NB4 (cell line): Measurements from ENCODE around the gene RERE.

ENCODE experiments used
- MYC ChIP-seq: IDR thresholded peaks from 2 replicates; pipeline ENCODE4 v1.6.1; 2011; ENCODE audit warnings: low read depth, low read length
- TF ChIP-seq, protein P1 (sequence below): IDR thresholded peaks from one replicate; pipeline ENCODE4 v1.5.1; 2012; ENCODE audit warnings: low read depth, low read length

DNA sequence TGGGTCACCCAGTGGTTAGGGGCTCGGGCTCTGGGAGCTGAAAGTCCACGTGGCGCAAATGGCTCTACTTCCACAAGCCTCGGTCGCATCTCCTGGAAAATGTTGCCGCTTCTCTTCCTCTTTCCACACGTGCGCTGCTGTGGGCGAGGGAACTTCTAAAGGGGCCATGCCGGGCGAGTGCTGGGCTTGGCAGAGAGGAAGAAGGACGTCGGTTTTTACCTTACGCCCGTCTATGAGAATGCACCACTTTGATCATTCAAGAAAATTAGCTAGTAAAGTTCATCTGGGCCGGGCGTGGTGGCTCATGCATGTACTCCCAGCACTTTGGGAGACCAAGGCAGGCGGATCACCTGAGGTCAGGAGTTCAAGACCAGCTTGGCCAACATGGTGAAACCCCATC is 489.2 kb downstream of the RERE start:
- TF ChIP-seq, protein P1, sequence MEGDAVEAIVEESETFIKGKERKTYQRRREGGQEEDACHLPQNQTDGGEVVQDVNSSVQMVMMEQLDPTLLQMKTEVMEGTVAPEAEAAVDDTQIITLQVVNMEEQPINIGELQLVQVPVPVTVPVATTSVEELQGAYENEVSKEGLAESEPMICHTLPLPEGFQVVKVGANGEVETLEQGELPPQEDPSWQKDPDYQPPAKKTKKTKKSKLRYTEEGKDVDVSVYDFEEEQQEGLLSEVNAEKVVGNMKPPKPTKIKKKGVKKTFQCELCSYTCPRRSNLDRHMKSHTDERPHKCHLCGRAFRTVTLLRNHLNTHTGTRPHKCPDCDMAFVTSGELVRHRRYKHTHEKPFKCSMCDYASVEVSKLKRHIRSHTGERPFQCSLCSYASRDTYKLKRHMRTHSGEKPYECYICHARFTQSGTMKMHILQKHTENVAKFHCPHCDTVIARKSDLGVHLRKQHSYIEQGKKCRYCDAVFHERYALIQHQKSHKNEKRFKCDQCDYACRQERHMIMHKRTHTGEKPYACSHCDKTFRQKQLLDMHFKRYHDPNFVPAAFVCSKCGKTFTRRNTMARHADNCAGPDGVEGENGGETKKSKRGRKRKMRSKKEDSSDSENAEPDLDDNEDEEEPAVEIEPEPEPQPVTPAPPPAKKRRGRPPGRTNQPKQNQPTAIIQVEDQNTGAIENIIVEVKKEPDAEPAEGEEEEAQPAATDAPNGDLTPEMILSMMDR, result no peak
- no peak for TF ChIP-seq MYC
